Keratinocyte (primary cell): ENCODE data around the gene CCDC71. TPM values are rescaled to one million over a fixed set of nuclear protein-coding genes. Genes with fewer than 3 reads are reported as not detected.

Experiments used
- DNase-seq: peaks from one replicate; pipeline ENCODE4 v3.0.0-alpha.2; 2011; ENCODE audit warnings: low read depth, missing footprints, low spot score
- FAIRE-seq: peaks from 2 replicates; lab custom pipeline; 2011; peaks lifted over from hg19 to GRCh38; lab: Jason Lieb, UNC
- H2AFZ ChIP-seq: 2 replicates; pipeline ENCODE4 v1.6.0; 2012; ENCODE audit warnings: low read length, control low read depth, inconsistent platforms; ENCODE audit not compliant: control insufficient read depth
- H3K27ac ChIP-seq: 2 replicates; pipeline ENCODE4 v1.5.1; 2011; ENCODE audit warnings: low read length; ENCODE audit not compliant: control insufficient read depth, insufficient read depth
- H3K27me3 ChIP-seq: 3 replicates; pipeline ENCODE4 v1.6.0; 2011; ENCODE audit warnings: low read length; ENCODE audit not compliant: control insufficient read depth, insufficient read depth; ENCODE audit errors: extremely low read depth
- H3K36me3 ChIP-seq, 2 experiments: 2 replicates in 1 of 2; 3 replicates in 1 of 2; pipeline ENCODE4 v1.5.1; 2011; ENCODE audit warnings: low read length in 2 of 2, mild to moderate bottlenecking in 1 of 2; ENCODE audit not compliant: control insufficient read depth in 2 of 2, insufficient read depth in 2 of 2; ENCODE audit errors: extremely low read depth in 1 of 2
- H3K4me1 ChIP-seq: 3 replicates; pipeline ENCODE4 v1.5.1; 2011; ENCODE audit warnings: low read length; ENCODE audit not compliant: control insufficient read depth, insufficient read depth; ENCODE audit errors: extremely low read depth
- H3K4me2 ChIP-seq: 3 replicates; pipeline ENCODE4 v1.6.0; 2011; ENCODE audit warnings: low read depth, low read length; ENCODE audit not compliant: control insufficient read depth, insufficient read depth; ENCODE audit errors: extremely low read depth
- H3K4me3 ChIP-seq, 3 experiments: fragments of 200-600 bp in 1 of 3; sonication (generic) in 1 of 3; 2 replicates in 2 of 3; 3 replicates in 1 of 3; pipeline ENCODE4 v1.5.1; 2011 to 2016; ENCODE audit warnings: low read length in 3 of 3, mild to moderate bottlenecking in 3 of 3, control low read depth in 2 of 3, inconsistent platforms in 1 of 3, low read depth in 1 of 3, mixed read lengths in 1 of 3, mixed run types in 1 of 3, moderate library complexity in 1 of 3; ENCODE audit not compliant: control insufficient read depth in 2 of 3, insufficient read depth in 2 of 3; ENCODE audit errors: extremely low read depth in 1 of 3
- H3K79me2 ChIP-seq: 2 replicates; pipeline ENCODE4 v1.6.0; 2012; ENCODE audit warnings: low read length; ENCODE audit not compliant: control insufficient read depth, insufficient read depth
- H3K9ac ChIP-seq: 3 replicates; pipeline ENCODE4 v1.6.0; 2011; ENCODE audit warnings: low read length; ENCODE audit not compliant: control insufficient read depth, insufficient read depth; ENCODE audit errors: extremely low read depth
- H3K9me1 ChIP-seq: 3 replicates; pipeline ENCODE4 v1.6.0; 2011; ENCODE audit warnings: low read length; ENCODE audit not compliant: control insufficient read depth, insufficient read depth; ENCODE audit errors: extremely low read depth
- H3K9me3 ChIP-seq: 2 replicates; pipeline ENCODE4 v1.5.1; 2012; ENCODE audit warnings: low read depth, low read length; ENCODE audit not compliant: control insufficient read depth
- H4K20me1 ChIP-seq: 3 replicates; pipeline ENCODE4 v1.6.0; 2011; ENCODE audit warnings: low read length; ENCODE audit not compliant: control insufficient read depth, insufficient read depth; ENCODE audit errors: extremely low read depth
- CTCF ChIP-seq, 3 experiments: IDR thresholded peaks in 1 of 3; conservative IDR thresholded peaks in 1 of 3; optimal IDR thresholded peaks in 1 of 3; 2 replicates in 2 of 3; 3 replicates in 1 of 3; pipeline versions ENCODE3 to v1.5.1; 2011; ENCODE audit warnings: low read length in 3 of 3, mild to moderate bottlenecking in 3 of 3, moderate library complexity in 2 of 3, control low read depth in 1 of 3, inconsistent platforms in 1 of 3; ENCODE audit not compliant: insufficient read depth in 2 of 3; ENCODE audit errors: extremely low read depth in 1 of 3
- EZH2 ChIP-seq: IDR thresholded peaks from one replicate; pipeline ENCODE4 v1.6.1; 2012; ENCODE audit warnings: inconsistent platforms, mild to moderate bottlenecking, low read length, moderate library complexity
- dilution Hi-C: fragments of 300-500 bp; cut with MboI; formaldehyde crosslinking; loops from one replicate; pipeline ENCODE4 v1.7.0; 2020; ENCODE audit warnings: low sequenced_read_pairs; ENCODE audit not compliant: extremely low pct_ligation_motif_present
- polyA plus RNA-seq, 5 experiments: library from polyadenylated mRNA; depleted of rRNA in 3 of 5; stranded (reverse) in 3 of 5; stranded (forward) in 1 of 5; unstranded in 1 of 5; fragments of >200 nt; gene quantifications; 1 replicate in 1 of 5; 2 replicates in 3 of 5; 3 replicates in 1 of 5; pipeline versions ENCODE4 v1.2.1 to v1.2.3, GENCODE V29; 2011 to 2012; ENCODE audit warnings: missing spikeins in 2 of 5, low read depth in 1 of 5, low replicate concordance in 1 of 5

The CCDC71 gene
- polyA plus RNA-seq, 1 donor (not counting 4 experiments of a cell fraction or from before 2014, with no cell fraction given) = 18.8 TPM

GRCh38 chr3:49161197-49161596 lies 4.9 kb downstream of the CCDC71 start:
- TF ChIP-seq CTCF (optimal IDR thresholded peaks at IDR 0.05 in 1 of 3, IDR thresholded peaks at IDR 0.05 in 1 of 3, conservative IDR thresholded peaks at IDR 0.05 in 1 of 3; ENCODE audit: extremely low read depth in 1 of 3, insufficient read depth in 2 of 3, low read length in 3 of 3) = no peak
- no peak overlapping the region for H2AFZ ChIP-seq
- H4K20me1 ChIP-seq = no peaks in the 10 kb centered on the region
- FAIRE-seq (no peak), DNase-seq (no peak)
- H3K9me3 ChIP-seq = no peaks in the 10 kb centered on the region
- H3K4me3 ChIP-seq = no peak overlapping the region
- dilution Hi-C loops = no loop called here
- H3K4me2 ChIP-seq = no peak overlapping the region
- peaks cover 12 to 20% of the 10 kb centered on the region in 2 experiments for H3K36me3 ChIP-seq
- H3K9me1 ChIP-seq = no peaks in the 10 kb centered on the region
- peaks cover 8% of the 10 kb centered on the region for H3K4me1 ChIP-seq
- peaks cover 29% of the 10 kb centered on the region for H3K79me2 ChIP-seq
- H3K27ac ChIP-seq = no peak overlapping the region
- H3K9ac ChIP-seq = no peak overlapping the region
- H3K27me3 ChIP-seq = no peaks in the 10 kb centered on the region

- dilution Hi-C loops = no loop called here
- FAIRE-seq = no peak
Measured at GRCh38 chr3:49158792-49159191, 7.3 kb downstream of the CCDC71 start.

More at GRCh38 chr3:49158792-49159191, 7.3 kb downstream of the CCDC71 start:
- Histone ChIP-seq H3K27me3 (no peaks in the 10 kb centered on the region), H3K4me1 (no peaks in the 10 kb centered on the region), H3K9me3 (no peaks in the 10 kb centered on the region), H3K36me3 (peaks cover 7 to 15% of the 10 kb centered on the region in 2 experiments), H3K4me3 (no peak overlapping the region), H3K9me1 (no peaks in the 10 kb centered on the region), H3K79me2 (peaks cover 12% of the 10 kb centered on the region), H3K4me2 (no peak overlapping the region), H4K20me1 (no peaks in the 10 kb centered on the region), H3K27ac (no peak overlapping the region), H3K9ac (no peak overlapping the region), H2AFZ (no peak overlapping the region)
- no peak for TF ChIP-seq CTCF (optimal IDR thresholded peaks at IDR 0.05 in 1 of 3, IDR thresholded peaks at IDR 0.05 in 1 of 3, conservative IDR thresholded peaks at IDR 0.05 in 1 of 3; ENCODE audit: extremely low read depth in 1 of 3, insufficient read depth in 2 of 3, low read length in 3 of 3)
- TF ChIP-seq EZH2 = no peak
- no peak for DNase-seq
